NCI-H1417 (cell line): ENCODE measurements around the gene TMEM221.

ENCODE experiments used
- DNase-seq, 3 experiments: peaks; one replicate each; lab custom pipeline; 2025; lab: John Stamatoyannopoulos, UW

Gene TMEM221

GRCh38 chr19:17441241-17442021 lies 7.0 kb downstream of the TMEM221 start:
- DNase-seq: peak in 2 of 3 experiments; percentile 5 to 45

- no peak for DNase-seq
Observed at GRCh38 chr19:17436874-17437267, 11.6 kb downstream of the TMEM221 start.

- no peak for DNase-seq
Observed at GRCh38 chr19:17436094-17436873, 12.2 kb downstream of the TMEM221 start.

- no peak for DNase-seq
Observed at GRCh38 chr19:17435218-17435617, 13.2 kb downstream of the TMEM221 start.

- DNase-seq: no peak
Observed at GRCh38 chr19:17431417-17431816, 17.1 kb downstream of the TMEM221 start.

GRCh38 chr19:17429641-17430113 lies 18.8 kb downstream of the TMEM221 start:
- no peak for DNase-seq

- peak in 2 of 3 experiments; percentile 13 to 39 for DNase-seq
Observed at GRCh38 chr19:17424743-17425365, 23.6 kb downstream of the TMEM221 start.

GRCh38 chr19:17423429-17424208 lies 24.8 kb downstream of the TMEM221 start:
- DNase-seq: no peak

GRCh38 chr19:17421942-17422341 lies 26.5 kb downstream of the TMEM221 start:
- DNase-seq: no peak

- peak in 1 of 3 experiments; percentile 65 for DNase-seq
Observed at GRCh38 chr19:17420475-17420924, 28.0 kb downstream of the TMEM221 start.

GRCh38 chr19:17419621-17420474 lies 28.6 kb downstream of the TMEM221 start, which contains the start of gene MVB12A:
MVB12A (plus strand) TSS chr19:17420047; CDS start chr19:17420136, 89 bp downstream.
- DNase-seq: peak; percentile 95 to 99 (median 96)

GRCh38 chr19:17419154-17419620 lies 29.3 kb downstream of the TMEM221 start:
- DNase-seq: no peak

- DNase-seq: no peak
Observed at GRCh38 chr19:17418710-17419109, 29.8 kb downstream of the TMEM221 start.

GRCh38 chr19:17415121-17415520 lies 33.3 kb downstream of the TMEM221 start:
- DNase-seq: peak in 1 of 3 experiments; percentile 6

- no peak for DNase-seq
Observed at GRCh38 chr19:17414097-17414496, 34.4 kb downstream of the TMEM221 start.

- DNase-seq: peak in 2 of 3 experiments; percentile 16 to 27
Observed at GRCh38 chr19:17411801-17412200, 36.7 kb downstream of the TMEM221 start.

- DNase-seq: no peak
Observed at GRCh38 chr19:17409990-17410389, 38.5 kb downstream of the TMEM221 start.

- no peak for DNase-seq
Observed at GRCh38 chr19:17406887-17407196, 41.6 kb downstream of the TMEM221 start.

GRCh38 chr19:17406046-17406886 lies 42.2 kb downstream of the TMEM221 start:
- no peak for DNase-seq
